HG03439 (cell line): ENCODE measurements around the gene SAP30BP.

Source experiments
- ATAC-seq: cut with Tn5 transposase; IDR thresholded peaks from one replicate; pipeline ENCODE4 v1.9.1; 2021; ENCODE audit warnings: mild to moderate bottlenecking, moderate library complexity; ENCODE audit not compliant: unreplicated experiment

Gene SAP30BP

GRCh38 chr17:75736173-75736835, 69.2 kb downstream of the SAP30BP start:
- no peak for ATAC-seq

DNA sequence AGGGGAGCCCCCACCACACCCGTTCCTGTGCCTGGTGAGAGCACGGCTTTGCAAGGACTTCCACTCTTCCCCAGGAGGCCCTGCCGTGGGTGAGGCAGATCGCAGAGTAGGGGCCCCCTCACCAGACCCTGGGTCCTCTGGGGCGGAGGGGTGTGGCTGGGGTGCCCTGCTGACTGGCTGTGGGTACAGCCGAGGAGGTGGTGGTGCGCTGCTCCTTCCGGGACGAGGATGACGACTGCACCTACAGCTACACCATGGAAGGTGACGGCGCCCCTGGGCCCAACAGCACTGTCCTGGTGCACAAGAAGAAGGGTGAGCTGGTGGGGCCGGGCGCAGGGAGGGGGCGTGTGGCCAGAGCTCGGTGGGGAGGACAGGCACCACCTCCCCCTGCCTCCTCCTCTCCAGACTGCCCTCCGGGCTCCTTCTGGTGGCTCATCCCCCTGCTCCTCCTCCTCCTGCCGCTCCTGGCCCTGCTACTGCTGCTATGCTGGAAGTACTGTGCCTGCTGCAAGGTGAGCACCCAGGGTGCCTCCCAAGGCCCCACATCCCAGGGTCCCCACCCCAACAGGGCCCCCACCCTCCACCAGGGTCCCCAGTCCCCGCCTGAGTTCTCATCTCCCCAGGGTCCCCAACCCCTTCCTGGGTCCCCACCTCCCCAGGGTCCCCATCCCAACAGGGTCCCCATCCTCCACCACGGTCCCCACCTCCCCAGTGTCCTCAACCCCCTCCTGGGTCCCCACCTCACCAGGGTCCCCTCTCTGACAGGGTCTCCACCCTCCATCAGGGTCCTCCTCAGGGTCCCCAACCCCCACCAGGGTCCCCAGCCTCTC, 70.2 kb downstream of the SAP30BP start:
- no peak for ATAC-seq

DNA sequence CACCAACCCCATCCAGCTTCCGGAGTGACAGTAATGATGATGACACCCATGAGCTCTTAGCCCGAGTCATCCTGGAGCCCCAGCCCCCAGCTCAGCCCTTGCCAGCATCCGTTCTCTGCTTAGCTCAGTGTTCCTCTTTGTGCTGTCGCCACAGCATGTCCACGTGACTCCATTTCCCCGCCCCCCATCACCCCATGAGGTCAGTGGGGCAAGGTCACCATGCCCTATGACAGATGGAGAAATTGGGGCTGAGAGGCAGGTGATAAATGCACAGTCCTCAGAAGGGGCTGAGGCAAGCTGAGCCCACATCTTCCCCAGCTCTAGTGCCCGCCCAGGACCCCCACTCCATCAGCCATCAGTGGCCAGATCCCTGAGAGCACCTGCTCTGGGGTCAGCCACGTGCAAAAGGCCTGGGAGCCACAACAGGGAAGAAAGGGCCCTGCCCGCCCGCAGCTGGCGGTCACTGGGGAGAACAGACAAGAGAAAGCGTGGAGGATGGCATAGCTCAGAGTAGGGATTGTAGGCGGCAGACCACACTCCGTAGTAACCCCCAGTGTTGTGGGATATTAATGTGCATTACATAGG, 71.2 kb downstream of the SAP30BP start:
- ATAC-seq: no peak

DNA sequence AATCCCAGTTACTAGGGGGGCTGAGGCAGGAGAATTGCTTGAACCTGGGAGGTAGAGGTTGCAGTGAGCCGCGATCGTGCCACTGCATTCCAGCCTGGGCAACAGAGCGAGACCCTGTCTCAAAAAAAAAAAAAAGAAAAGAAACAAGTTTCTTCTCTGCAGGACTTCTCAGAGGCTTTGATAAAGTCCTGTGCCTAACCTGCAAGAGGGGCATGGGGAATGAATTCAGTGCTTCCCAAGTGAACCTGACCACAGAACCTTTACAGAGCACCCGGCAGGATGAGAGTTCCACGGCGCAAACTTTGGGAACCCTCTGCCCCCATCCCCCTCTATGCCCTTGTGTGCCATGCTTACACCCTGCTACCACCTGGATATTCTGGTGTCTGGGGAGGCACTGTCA, 72.0 kb downstream of the SAP30BP start:
- ATAC-seq: no peak

- no peak for ATAC-seq
Measured at GRCh38 chr17:75739801-75740200, 72.7 kb downstream of the SAP30BP start.

DNA sequence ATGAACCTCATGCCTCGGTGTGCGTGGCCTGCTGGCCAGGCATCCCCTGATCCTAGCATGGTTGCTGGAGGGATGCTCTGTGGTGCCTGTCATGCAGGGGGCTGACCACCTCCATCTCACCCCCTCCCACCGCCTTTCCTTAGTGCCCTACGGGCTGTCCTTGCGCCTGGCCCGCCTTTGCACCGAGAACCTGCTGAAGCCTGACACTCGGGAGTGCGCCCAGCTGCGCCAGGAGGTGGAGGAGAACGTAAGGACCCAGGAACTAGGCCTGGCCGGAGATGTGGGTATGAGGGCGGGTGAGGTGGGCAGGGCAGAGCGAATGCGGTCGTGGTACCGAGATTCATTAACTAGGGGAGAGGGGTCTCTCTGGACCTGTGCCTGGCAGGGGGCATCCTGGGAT, 73.1 kb downstream of the SAP30BP start:
- no peak for ATAC-seq

DNA sequence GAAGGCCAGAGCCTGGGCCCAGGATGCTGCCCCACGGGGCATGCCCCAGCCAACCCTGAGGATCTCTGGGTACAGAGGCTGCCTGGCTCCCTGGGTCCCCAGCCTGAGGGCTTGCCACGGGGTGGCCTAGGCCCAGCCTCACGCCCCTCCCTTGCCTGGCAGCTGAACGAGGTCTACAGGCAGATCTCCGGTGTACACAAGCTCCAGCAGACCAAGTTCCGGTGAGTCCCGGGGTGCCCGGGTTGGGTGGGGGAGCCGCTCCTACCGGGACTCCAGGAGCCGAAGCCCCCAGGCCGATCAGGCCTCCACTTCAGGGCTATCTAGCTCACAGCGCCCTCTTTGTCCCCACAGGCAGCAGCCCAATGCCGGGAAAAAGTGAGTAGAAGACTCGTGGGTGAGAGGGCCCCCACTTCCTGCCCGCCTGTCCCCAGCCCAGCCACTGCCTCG, 73.5 kb downstream of the SAP30BP start:
- ATAC-seq: no peak

DNA sequence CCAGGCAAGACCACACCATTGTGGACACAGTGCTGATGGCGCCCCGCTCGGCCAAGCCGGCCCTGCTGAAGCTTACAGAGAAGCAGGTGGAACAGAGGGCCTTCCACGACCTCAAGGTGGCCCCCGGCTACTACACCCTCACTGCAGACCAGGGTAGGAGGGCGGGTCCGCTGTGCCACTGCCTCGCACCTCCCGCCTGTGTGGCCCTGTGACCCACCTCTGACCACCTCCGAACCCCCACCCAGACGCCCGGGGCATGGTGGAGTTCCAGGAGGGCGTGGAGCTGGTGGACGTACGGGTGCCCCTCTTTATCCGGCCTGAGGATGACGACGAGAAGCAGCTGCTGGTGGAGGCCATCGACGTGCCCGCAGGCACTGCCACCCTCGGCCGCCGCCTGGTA, 75.2 kb downstream of the SAP30BP start:
- ATAC-seq: no peak

GRCh38 chr17:75743625-75744206, 76.6 kb downstream of the SAP30BP start:
- ATAC-seq: no peak

DNA sequence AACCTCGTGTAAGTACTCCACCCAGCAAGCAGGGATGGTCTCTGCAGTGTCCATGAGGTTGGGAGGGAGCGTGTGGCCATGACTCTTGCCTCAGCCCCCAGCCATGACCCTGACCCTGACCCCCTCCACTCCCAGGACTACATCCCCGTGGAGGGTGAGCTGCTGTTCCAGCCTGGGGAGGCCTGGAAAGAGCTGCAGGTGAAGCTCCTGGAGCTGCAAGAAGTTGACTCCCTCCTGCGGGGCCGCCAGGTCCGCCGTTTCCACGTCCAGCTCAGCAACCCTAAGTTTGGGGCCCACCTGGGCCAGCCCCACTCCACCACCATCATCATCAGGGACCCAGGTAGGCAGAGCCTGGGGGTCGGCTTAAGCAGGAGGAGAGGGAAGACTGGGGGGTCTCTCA, 81.6 kb downstream of the SAP30BP start:
- no peak for ATAC-seq

- ATAC-seq: no peak
Measured at GRCh38 chr17:75749545-75750389, 82.6 kb downstream of the SAP30BP start.

DNA sequence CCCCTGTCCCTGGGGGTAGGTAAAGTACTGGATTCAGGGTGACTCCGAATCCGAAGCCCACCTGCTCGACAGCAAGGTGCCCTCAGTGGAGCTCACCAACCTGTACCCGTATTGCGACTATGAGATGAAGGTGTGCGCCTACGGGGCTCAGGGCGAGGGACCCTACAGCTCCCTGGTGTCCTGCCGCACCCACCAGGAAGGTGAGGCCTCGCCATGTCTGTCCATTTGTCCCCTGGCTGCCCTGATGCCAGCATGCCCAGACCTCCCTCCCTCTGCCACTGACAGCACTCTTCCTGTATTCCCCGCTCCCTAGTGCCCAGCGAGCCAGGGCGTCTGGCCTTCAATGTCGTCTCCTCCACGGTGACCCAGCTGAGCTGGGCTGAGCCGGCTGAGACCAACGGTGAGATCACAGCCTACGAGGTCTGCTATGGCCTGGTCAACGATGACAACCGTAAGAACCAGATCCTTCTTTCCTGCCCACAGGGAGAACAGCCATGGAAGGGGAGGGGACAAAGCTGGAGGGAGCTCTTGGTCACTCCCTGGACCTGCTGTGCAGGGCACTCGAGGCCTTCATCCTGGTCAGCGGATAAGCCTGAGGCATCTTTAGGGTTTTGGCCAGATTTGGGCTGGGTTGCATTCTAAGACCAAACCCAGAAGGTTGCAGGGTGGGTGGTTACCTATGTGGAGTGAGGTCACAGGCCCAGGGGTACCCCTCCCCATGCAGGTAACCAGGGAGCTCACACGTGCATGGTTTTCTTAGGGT, 83.7 kb downstream of the SAP30BP start:
- ATAC-seq: no peak

DNA sequence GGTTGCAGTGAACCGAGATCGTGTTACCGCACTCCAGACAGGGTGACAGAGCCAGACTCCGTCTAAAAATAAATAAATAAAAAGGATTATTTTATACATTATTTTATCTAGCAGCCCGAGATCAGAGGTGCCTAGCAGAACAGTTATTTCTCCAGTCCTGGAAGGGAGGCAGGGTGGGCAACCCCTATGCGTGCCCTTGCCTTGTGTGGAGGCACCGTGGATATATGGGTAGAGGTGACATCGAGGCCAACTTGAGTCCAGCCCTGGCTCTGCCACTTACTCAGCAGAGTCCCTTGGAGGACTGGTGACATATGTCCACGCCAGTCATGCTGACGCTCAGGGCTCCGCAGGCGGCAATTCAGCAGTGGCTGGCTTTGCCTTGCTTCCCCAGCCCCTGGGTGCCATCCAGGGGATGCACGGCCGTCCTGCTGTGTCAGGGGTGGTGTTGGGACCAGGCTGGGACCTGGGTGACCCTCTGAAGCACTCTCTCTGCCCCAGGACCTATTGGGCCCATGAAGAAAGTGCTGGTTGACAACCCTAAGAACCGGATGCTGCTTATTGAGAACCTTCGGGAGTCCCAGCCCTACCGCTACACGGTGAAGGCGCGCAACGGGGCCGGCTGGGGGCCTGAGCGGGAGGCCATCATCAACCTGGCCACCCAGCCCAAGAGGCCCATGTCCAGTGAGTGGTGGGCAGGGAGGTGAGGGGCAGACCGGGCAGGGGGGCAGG, 84.7 kb downstream of the SAP30BP start:
- no peak for ATAC-seq

DNA sequence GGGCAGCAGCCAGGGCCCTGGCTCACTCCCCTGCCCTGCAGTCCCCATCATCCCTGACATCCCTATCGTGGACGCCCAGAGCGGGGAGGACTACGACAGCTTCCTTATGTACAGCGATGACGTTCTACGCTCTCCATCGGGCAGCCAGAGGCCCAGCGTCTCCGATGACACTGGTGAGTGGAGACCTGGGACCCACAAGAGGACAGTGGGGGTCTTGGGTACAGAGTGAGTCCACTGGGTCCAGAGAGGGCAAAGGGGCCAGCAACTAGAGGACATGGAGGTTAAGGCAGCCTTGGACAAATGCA, 85.2 kb downstream of the SAP30BP start:
- no peak for ATAC-seq

GRCh38 chr17:75752802-75753513, 85.8 kb downstream of the SAP30BP start:
- ATAC-seq: no peak

- no peak for ATAC-seq
Measured at GRCh38 chr17:75753514-75754377, 86.6 kb downstream of the SAP30BP start.

DNA sequence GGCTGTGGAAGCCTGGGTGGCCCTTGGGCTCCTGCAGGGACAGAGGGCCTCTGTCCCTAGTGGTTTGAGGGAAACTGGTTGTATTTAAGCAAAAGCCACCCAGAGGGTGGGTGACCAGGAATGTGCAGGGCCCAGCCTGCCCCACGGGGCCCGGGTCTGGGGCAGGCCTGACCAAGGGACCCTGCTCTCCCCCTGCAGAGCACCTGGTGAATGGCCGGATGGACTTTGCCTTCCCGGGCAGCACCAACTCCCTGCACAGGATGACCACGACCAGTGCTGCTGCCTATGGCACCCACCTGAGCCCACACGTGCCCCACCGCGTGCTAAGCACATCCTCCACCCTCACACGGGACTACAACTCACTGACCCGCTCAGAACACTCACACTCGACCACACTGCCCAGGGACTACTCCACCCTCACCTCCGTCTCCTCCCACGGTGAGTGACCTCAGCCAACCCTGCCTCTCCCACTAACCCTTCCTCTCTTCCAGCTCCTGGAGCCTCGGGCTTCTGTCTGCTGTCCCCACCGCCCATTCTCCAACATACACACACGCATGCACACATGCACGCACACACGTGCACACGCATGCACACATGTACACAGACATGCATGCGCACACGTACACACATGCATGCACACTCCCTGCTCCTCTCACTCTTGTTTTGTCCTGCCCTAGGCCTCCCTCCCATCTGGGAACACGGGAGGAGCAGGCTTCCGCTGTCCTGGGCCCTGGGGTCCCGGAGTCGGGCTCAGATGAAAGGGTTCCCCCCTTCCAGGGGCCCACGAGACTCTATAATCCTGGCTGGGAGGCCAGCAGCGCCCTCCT, 87.5 kb downstream of the SAP30BP start:
- no peak for ATAC-seq
